NT2/D1 (cell line): ENCODE results near the gene ACBD6.

ENCODE experiments used
- DNase-seq: peaks from one replicate; pipeline ENCODE4 v3.0.0-alpha.2; 2011; ENCODE audit warnings: low read depth, low spot score
- H3K27me3 ChIP-seq: 2 replicates; pipeline ENCODE4 v1.6.0; 2011; ENCODE audit warnings: mild to moderate bottlenecking; ENCODE audit not compliant: insufficient read length, insufficient read depth
- H3K36me3 ChIP-seq: 2 replicates; pipeline ENCODE4 v1.6.1; 2011; ENCODE audit warnings: mild to moderate bottlenecking, low read length, mixed read lengths; ENCODE audit not compliant: insufficient read depth, insufficient read length
- H3K4me1 ChIP-seq: 2 replicates; pipeline ENCODE4 v1.5.1; 2011; ENCODE audit not compliant: insufficient read depth, insufficient read length
- H3K4me3 ChIP-seq: 2 replicates; pipeline ENCODE4 v1.5.1; 2011; ENCODE audit warnings: low read depth; ENCODE audit not compliant: insufficient read length
- H3K9ac ChIP-seq: 2 replicates; pipeline ENCODE4 v1.6.0; 2011; ENCODE audit warnings: low read depth; ENCODE audit not compliant: insufficient read length
- H3K9me3 ChIP-seq: 2 replicates; pipeline ENCODE4 v1.5.1; 2011; ENCODE audit warnings: mild to moderate bottlenecking, low read length; ENCODE audit not compliant: insufficient read depth
- SUZ12 ChIP-seq: IDR thresholded peaks from 2 replicates; pipeline ENCODE4 v1.6.1; 2011; ENCODE audit not compliant: insufficient read length, insufficient read depth; ENCODE audit errors: extremely low read depth
- YY1 ChIP-seq: IDR thresholded peaks from 2 replicates; pipeline ENCODE4 v1.6.1; 2011; ENCODE audit not compliant: insufficient read length, insufficient read depth
- ZNF274 ChIP-seq: IDR thresholded peaks from 2 replicates; pipeline ENCODE4 v1.6.1; 2011; ENCODE audit warnings: mild to moderate bottlenecking, low read depth, low read length

The ACBD6 gene

DNA sequence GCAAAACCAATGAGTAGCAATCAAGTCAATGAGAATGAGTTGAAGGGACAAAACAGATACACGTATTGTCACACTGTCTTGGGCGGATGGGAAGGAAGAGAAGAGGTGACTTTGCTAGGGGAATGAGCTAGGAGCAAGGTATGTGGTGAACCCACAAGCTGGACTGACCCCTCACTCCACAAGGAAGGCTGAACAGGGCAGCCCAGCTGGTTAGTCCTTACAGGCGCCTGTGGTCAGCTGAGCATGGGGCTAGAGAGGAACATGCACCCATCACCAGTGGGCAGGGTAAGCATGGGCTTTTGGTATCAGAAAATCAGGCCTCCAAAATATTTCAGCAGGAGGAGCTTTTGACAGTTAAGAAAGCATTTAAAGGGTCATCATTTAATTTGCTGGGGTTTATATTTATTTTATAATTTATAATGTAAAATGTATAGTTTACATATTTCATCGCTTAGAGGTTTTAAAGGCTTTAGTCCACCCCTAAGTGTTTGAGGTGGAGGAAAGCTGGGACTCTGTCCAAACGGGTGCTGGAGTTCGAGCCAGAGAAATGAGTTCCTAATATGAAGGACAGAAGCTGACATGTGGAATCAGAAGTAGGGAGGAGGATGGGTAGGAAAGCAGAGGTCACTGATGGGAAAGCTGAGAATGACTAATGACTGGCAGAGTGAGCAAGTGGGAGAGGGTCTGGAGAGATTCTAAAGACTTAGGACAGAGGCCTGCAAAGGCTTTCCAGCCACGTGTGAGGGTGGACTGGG lies 22.0 kb upstream of the ACBD6 start:
- peaks cover 3% of the 10 kb centered on the region for H3K4me1 ChIP-seq
- DNase-seq, result no peak
- no peak overlapping the region for H3K4me3 ChIP-seq
- no peak overlapping the region for H3K9ac ChIP-seq
- TF ChIP-seq YY1 (no peak), ZNF274 (no peak), SUZ12 (no peak)
- no peaks in the 10 kb centered on the region for H3K36me3 ChIP-seq
- no peaks in the 10 kb centered on the region for H3K9me3 ChIP-seq
- no peaks in the 10 kb centered on the region for H3K27me3 ChIP-seq

DNA sequence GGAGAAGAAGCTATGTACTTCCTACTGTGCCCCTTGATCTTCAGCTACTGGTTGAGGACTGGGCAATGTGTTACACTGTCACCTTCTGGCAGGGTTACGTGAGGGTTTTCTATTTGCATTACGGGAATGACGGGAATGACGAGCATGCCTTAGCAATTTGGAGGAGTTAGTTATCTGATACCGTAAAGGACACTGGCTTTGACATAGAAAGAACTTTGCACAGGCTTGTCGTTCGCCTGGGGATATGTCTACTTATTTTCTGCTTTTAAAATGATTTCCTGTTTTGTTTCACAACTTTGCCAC lies 19.8 kb upstream of the ACBD6 start:
- Histone ChIP-seq H3K36me3 (no peaks in the 10 kb centered on the region), H3K9ac (no peak overlapping the region), H3K27me3 (no peaks in the 10 kb centered on the region), H3K4me1 (peaks cover 3% of the 10 kb centered on the region), H3K4me3 (no peak overlapping the region), H3K9me3 (no peaks in the 10 kb centered on the region)
- TF ChIP-seq ZNF274 (no peak), SUZ12 (no peak), YY1 (no peak)
- peak; percentile 44 for DNase-seq

DNA sequence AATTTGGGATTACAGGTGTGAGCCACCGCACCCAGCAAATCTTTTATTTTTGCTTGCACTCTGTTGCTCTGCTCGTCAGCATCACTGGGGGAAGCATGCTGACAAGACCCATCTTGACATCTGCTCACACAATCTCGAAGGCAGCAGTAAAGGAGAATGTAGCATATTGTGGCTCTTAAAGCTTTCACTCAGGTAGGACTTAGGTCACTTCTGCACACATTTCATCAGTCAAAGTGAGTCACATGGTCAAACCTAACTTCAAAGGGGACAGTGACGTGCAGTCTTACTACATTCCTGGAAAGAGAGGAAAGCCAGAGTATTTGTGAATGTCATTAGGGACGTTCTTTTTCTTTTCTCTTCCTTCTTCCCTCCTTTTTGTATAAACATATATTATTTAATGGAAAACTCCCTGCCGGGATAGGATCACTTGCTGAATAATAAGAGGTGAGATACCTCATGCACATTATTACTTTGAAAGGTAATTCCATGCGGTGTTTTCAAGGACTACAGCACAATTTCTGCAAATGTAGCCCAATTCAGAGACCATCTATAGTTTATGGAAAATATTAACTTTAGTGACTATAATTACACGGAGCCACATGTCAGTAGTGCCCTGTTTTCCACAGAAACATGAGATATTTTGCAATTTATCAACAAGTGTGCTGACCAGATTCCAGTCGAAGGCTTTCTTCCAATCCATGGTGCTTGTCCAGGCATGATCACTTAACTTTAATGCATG lies 19.3 kb upstream of the ACBD6 start:
- no peaks in the 10 kb centered on the region for H3K9me3 ChIP-seq
- no peak for DNase-seq
- no peaks in the 10 kb centered on the region for H3K27me3 ChIP-seq
- TF ChIP-seq SUZ12 (no peak), ZNF274 (no peak), YY1 (no peak)
- H3K4me3 ChIP-seq, result no peak overlapping the region
- H3K9ac ChIP-seq, result no peak overlapping the region
- H3K36me3 ChIP-seq, result no peaks in the 10 kb centered on the region
- H3K4me1 ChIP-seq, result peaks cover 3% of the 10 kb centered on the region

DNA sequence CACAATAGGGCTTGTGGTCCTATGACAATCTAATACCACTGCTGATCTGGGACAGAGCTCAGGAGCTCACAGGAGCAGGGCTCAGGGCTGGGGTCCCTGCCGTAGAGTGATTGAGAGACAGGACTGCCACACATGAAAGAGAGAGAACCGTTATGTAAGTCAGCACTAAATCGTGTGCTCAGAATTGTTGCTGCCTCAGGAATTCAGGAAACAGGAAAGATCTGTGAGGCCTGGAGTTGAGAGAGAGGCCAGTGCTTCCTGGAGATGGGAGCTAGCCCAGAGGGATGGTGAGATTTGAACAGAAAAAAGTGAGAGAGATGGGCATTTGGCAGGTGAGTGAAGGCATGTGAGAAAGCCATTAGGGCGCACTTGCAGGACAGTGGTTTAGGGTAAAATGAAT lies 17.5 kb upstream of the ACBD6 start:
- TF ChIP-seq YY1 (no peak), ZNF274 (no peak), SUZ12 (no peak)
- no peak for DNase-seq
- H3K9ac ChIP-seq, result peak overlapping the region; percentile 34
- H3K9me3 ChIP-seq, result no peaks in the 10 kb centered on the region
- H3K4me1 ChIP-seq, result no peaks in the 10 kb centered on the region
- no peaks in the 10 kb centered on the region for H3K36me3 ChIP-seq
- no peaks in the 10 kb centered on the region for H3K27me3 ChIP-seq
- H3K4me3 ChIP-seq, result no peak overlapping the region

DNA sequence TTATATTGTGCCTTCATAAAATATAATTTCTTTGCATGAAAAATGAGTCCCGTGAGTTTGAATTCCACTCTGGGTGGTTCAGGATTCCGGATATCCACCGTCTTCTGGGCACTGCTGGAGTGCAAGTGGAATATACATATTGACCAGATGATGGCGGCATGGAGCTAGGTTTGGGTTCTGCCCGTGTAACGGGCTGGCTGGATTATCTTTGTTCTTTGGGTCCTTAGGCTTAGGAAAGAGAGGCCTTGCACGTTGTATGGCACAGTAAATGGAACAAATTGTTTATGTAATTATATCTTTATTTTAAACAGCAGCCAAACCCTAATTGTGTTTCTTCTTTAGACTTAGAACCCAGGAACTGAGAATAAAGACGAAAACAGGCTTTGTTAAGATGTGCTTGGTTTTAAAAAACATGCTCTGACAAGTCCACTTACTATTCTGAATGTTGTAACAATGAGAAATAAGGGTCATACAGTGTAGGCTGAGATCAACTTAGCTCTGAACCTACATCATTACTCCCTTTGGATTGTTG lies 13.5 kb upstream of the ACBD6 start:
- Histone ChIP-seq H3K9me3 (no peaks in the 10 kb centered on the region), H3K36me3 (no peaks in the 10 kb centered on the region), H3K4me1 (no peaks in the 10 kb centered on the region), H3K27me3 (no peaks in the 10 kb centered on the region), H3K9ac (no peak overlapping the region), H3K4me3 (no peak overlapping the region)
- TF ChIP-seq ZNF274, result no peak
- TF ChIP-seq SUZ12, result no peak
- TF ChIP-seq YY1, result no peak
- peak; percentile 89 for DNase-seq

GRCh38 chr1:180515364-180515763 lies 13.0 kb upstream of the ACBD6 start:
- TF ChIP-seq ZNF274, result no peak
- TF ChIP-seq SUZ12, result no peak
- Histone ChIP-seq H3K9me3 (0 out of 2 replicates have a peak, but pooled peaks cover 2% of the 10 kb centered on the region), H3K9ac (no peak overlapping the region), H3K4me1 (no peaks in the 10 kb centered on the region), H3K36me3 (no peaks in the 10 kb centered on the region), H3K27me3 (no peaks in the 10 kb centered on the region), H3K4me3 (no peak overlapping the region)
- no peak for DNase-seq

DNA sequence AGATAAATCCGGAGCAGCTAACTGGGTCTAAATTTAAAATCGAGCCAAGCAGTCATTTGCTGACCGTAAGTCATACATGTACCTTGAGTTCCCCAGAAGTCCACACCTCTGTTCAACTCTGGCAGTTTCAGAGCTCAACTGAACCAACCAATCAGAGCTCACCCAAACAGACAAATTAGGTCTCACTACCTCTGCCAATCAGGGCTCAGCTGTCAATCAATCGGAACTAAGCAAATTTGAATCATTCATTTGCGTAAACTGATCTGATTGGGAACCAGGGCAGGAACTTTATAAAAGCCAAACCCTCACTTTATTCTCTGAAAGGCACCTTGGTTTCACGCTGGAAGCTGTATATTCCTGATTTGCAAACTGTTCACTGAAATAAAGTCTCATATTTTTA lies 11.2 kb upstream of the ACBD6 start:
- no peak for TF ChIP-seq YY1
- TF ChIP-seq ZNF274, result no peak
- no peak for TF ChIP-seq SUZ12
- no peak for DNase-seq
- no peak overlapping the region for H3K4me3 ChIP-seq
- H3K4me1 ChIP-seq, result no peaks in the 10 kb centered on the region
- no peak overlapping the region for H3K9ac ChIP-seq
- no peaks in the 10 kb centered on the region for H3K36me3 ChIP-seq
- peaks cover 17% of the 10 kb centered on the region for H3K9me3 ChIP-seq
- no peaks in the 10 kb centered on the region for H3K27me3 ChIP-seq
